H1 (cell line): Measurements from ENCODE around the gene LY9. TPM values are rescaled to one million over a fixed set of nuclear protein-coding genes. Genes with fewer than 3 reads are reported as not detected.

ENCODE experiments used
- CHD7 ChIP-seq: fragments of 300-600 bp; sonication (generic); IDR thresholded peaks from 2 replicates; pipeline ENCODE4 v1.7.1; 2012; ENCODE audit warnings: low read length, moderate library complexity, mild to moderate bottlenecking, inconsistent platforms; ENCODE audit not compliant: insufficient replicate concordance
- polyA plus RNA-seq, 7 experiments: library from polyadenylated mRNA; depleted of rRNA in 3 of 7; stranded (reverse) in 5 of 7; unstranded in 2 of 7; fragments of >200 nt in 5 of 7; fragments of 200-250 nt in 2 of 7; gene quantifications; 1 replicate in 5 of 7; 2 replicates in 1 of 7; 4 replicates in 1 of 7; pipeline versions ENCODE4 v1.2.1 to v1.2.3, GENCODE V29; 2011 to 2013; ENCODE audit warnings: missing spikeins in 2 of 7, mixed read lengths in 2 of 7
- total RNA-seq: library from RNA; stranded (reverse); fragmentation: NEBNext Ultra II Directional; extraction: Animal tissue kit (Norgen Biotek cat#: 25700); gene quantifications from 2 replicates; pipeline ENCODE4 v1.2.1, GENCODE V29; 2021

Gene LY9
- total and polyA plus RNA-seq, 2 of the 8 experiments (the other 6 are each of a cell fraction or from before 2014, with no cell fraction given): not detected

DNA sequence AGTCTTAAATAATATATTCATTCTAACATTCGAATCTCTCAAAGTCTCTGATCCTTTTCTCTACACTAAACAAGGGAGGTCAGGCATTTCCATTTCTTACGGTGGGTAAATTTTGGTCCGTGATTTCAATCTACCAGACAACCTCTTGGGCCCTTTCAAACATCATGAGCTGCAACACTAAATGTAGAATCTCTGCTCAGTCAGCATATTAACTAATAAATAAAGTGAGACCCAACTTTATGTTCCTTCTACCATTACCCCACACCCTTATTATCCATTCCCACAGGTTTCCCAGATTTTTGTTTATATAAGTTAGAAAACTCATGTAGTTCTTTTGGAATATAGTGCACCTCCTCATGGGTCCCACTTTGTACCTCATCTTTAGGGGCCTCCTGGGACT lies 32.0 kb upstream of the LY9 start (continued):
- TF ChIP-seq CHD7: no peak
